Measurements from ENCODE around the gene RBM5. TPM values are rescaled to one million over a fixed set of nuclear protein-coding genes. Genes with fewer than 3 reads are reported as not detected.

Gene RBM5
- polyA plus RNA-seq, 2 of the 4 experiments (the other 2 are of a cell fraction), result 78.9 to 123 TPM

DNA sequence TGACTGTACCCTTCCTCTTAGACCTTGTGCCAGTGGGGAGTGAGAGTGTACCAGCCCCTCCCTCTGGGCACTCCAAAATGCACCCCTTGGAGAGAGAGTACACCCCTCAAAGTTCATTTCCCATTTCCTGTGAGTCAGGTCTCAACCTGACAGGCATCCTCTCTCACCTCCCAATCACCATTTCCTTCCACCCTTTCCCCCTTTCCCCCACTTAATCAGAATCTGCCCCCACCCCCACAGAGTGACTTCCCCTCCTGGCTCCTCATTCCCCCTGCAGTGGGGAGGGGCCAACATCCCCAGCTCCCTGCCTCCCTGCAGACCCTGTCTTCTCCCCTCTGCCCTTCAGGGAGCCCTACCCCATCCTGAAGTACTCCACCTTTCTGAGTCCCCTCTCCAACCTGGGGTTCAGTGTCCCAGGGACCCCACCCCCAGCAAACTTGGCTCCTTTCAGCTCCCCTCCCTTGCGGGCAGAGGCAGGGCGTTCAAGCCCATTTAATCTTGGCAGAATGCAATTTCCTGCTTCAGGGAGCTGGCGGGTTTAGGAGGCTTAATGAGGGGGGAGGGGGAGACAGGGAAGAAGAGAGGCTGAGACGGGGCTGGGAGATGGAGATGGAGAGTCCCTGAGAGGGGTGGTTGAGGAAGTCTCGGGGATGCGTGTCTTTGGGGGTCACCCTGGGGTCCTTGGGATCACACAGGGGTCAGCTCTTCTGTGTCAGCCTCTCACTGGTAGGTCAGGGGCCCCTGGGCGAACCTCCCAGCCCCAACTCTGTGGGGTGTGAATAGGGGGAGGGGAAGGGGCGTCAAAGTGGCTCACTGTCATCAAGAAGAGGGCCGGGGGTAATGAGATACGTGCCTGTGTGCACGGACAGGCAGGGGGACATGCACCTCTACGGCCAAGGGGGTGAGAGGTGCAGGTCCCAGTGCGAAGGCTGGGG is 49.8 kb downstream of the RBM5 start:
- CTCF ChIA-PET, result interaction anchor here (1.7 to 10.5 kb wide), 3 partner anchors 17 to 56 kb away, joined by 5 to 70 read pairs (median 8); no protein-coding TSS in a partner anchor
- POLR2A ChIA-PET, result no interaction called here
- FAIRE-seq (no peak), DNase-seq (ENCODE audit: low read depth in 1 of 2, low spot score in 1 of 2) (no peak), ATAC-seq (no peak)
- no peak overlapping the region for H3K27ac ChIP-seq
- H3K4me2 ChIP-seq, result no peak overlapping the region
- no peaks in the 10 kb centered on the region for H3K9me3 ChIP-seq
- no peak overlapping the region for H3K4me3 ChIP-seq
- H3K4me1 ChIP-seq, result no peaks in the 10 kb centered on the region
- 49% methylated on average over 12 of the region's 13 CpGs for WGBS (ENCODE audit: missing lambda C conversion rate)
- TF ChIP-seq NR3C1 (IDR thresholded peaks at IDR 0.05), result no peak
- no peak for TF ChIP-seq HOXB13 (CRISPR knock-in tag; IDR thresholded peaks at IDR 0.05; ENCODE audit: low read depth)
- no peak for TF ChIP-seq TP53 (CRISPR knock-in tag; IDR thresholded peaks at IDR 0.05)
- no peak for TF ChIP-seq RNF2 (IDR thresholded peaks at IDR 0.05; ENCODE audit: borderline replicate concordance, low read depth)
- no peak for TF ChIP-seq FOSB (CRISPR knock-in tag; IDR thresholded peaks at IDR 0.05)
- no peak for TF ChIP-seq MYC (IDR thresholded peaks at IDR 0.05; ENCODE audit: borderline replicate concordance, low read length)
- no peak for TF ChIP-seq KDM1A (IDR thresholded peaks at IDR 0.05; ENCODE audit: low read depth)
- no peak for TF ChIP-seq HDAC2 (IDR thresholded peaks at IDR 0.05)
- no peak for TF ChIP-seq RARB (CRISPR knock-in tag; IDR thresholded peaks at IDR 0.05)

DNA sequence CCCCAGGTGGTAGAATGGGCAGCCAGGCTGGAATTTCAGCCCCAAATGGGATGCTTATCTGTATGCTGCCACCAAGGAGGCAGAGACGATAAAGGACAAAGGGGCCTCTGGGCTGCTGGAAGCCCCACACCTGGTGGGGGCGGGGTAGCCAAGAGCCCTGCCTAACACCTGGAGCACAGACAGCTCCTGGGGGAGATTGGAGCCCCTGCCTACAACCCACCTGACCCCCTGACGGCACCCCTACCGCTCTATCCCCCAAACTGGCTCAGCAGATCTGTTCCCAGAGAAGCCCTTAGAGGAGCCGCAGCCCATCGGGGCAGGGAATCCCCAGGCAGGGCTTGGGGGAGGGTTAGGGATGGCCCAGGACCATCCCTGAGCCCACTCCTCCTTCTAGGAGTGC is 50.6 kb downstream of the RBM5 start:
- FAIRE-seq (no peak), ATAC-seq (peak in 1 of 2 experiments; percentile 8; a peak in 1 of 6 replicates), DNase-seq (ENCODE audit: low read depth in 1 of 2, low spot score in 1 of 2) (no peak)
- ChIA-PET CTCF (interaction anchor here (0.6 to 10.5 kb wide), 3 partner anchors 18 to 182 kb away, joined by 3 to 70 read pairs (median 5); no protein-coding TSS in a partner anchor), POLR2A (no interaction called here)
- H3K9me3 ChIP-seq, result no peaks in the 10 kb centered on the region
- H3K4me1 ChIP-seq, result no peaks in the 10 kb centered on the region
- TF ChIP-seq FOXS1 (CRISPR knock-in tag; IDR thresholded peaks at IDR 0.05) (no peak), HOXA7 (CRISPR knock-in tag; IDR thresholded peaks at IDR 0.05) (no peak), MAFK (IDR thresholded peaks at IDR 0.05; ENCODE audit: partially characterized antibody) (no peak), HEYL (CRISPR knock-in tag; IDR thresholded peaks at IDR 0.05) (no peak), RARB (CRISPR knock-in tag; IDR thresholded peaks at IDR 0.05) (no peak), CHD2 (IDR thresholded peaks at IDR 0.05; ENCODE audit: low read length, partially characterized antibody) (no peak), TP53 (CRISPR knock-in tag; IDR thresholded peaks at IDR 0.05) (no peak), SREBF2 (IDR thresholded peaks at IDR 0.05) (no peak), MAZ (IDR thresholded peaks at IDR 0.05; ENCODE audit: borderline replicate concordance, low read depth, low read length) (no peak), EHMT2 (IDR thresholded peaks at IDR 0.05; ENCODE audit: low read depth) (no peak), POLR2AphosphoS2 (conservative IDR thresholded peaks at IDR 0.05; ENCODE audit: low read length) (no peak), RCOR1 (IDR thresholded peaks at IDR 0.05; ENCODE audit: low read depth, low read length) (no peak), PHF8 (IDR thresholded peaks at IDR 0.05; ENCODE audit: borderline replicate concordance, low read depth) (no peak)
- TF ChIP-seq, protein P1, sequence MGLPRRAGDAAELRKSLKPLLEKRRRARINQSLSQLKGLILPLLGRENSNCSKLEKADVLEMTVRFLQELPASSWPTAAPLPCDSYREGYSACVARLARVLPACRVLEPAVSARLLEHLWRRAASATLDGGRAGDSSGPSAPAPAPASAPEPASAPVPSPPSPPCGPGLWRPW (IDR thresholded peaks at IDR 0.05), result no peak
- TF ChIP-seq, protein P2, sequence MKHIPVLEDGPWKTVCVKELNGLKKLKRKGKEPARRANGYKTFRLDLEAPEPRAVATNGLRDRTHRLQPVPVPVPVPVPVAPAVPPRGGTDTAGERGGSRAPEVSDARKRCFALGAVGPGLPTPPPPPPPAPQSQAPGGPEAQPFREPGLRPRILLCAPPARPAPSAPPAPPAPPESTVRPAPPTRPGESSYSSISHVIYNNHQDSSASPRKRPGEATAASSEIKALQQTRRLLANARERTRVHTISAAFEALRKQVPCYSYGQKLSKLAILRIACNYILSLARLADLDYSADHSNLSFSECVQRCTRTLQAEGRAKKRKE (CRISPR knock-in tag; IDR thresholded peaks at IDR 0.05; ENCODE audit: low read depth), result no peak
- TF ChIP-seq, protein P3, sequence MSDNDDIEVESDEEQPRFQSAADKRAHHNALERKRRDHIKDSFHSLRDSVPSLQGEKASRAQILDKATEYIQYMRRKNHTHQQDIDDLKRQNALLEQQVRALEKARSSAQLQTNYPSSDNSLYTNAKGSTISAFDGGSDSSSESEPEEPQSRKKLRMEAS (IDR thresholded peaks at IDR 0.05), result no peak
- TF ChIP-seq, protein P4, sequence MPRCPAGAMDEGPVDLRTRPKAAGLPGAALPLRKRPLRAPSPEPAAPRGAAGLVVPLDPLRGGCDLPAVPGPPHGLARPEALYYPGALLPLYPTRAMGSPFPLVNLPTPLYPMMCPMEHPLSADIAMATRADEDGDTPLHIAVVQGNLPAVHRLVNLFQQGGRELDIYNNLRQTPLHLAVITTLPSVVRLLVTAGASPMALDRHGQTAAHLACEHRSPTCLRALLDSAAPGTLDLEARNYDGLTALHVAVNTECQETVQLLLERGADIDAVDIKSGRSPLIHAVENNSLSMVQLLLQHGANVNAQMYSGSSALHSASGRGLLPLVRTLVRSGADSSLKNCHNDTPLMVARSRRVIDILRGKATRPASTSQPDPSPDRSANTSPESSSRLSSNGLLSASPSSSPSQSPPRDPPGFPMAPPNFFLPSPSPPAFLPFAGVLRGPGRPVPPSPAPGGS (IDR thresholded peaks at IDR 0.05), result no peak
- TF ChIP-seq, protein P5, sequence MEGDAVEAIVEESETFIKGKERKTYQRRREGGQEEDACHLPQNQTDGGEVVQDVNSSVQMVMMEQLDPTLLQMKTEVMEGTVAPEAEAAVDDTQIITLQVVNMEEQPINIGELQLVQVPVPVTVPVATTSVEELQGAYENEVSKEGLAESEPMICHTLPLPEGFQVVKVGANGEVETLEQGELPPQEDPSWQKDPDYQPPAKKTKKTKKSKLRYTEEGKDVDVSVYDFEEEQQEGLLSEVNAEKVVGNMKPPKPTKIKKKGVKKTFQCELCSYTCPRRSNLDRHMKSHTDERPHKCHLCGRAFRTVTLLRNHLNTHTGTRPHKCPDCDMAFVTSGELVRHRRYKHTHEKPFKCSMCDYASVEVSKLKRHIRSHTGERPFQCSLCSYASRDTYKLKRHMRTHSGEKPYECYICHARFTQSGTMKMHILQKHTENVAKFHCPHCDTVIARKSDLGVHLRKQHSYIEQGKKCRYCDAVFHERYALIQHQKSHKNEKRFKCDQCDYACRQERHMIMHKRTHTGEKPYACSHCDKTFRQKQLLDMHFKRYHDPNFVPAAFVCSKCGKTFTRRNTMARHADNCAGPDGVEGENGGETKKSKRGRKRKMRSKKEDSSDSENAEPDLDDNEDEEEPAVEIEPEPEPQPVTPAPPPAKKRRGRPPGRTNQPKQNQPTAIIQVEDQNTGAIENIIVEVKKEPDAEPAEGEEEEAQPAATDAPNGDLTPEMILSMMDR (IDR thresholded peaks at IDR 0.05), result no peak
- WGBS (ENCODE audit: missing lambda C conversion rate), result 76% methylated on average over 4 of the region's 6 CpGs
- no peak overlapping the region for H3K4me3 ChIP-seq
- H3K27ac ChIP-seq, result no peak overlapping the region
- no peak overlapping the region for H3K4me2 ChIP-seq
